Hepatocyte (in vitro differentiated cells): ENCODE data around the gene SIK3. TPM values are rescaled to one million over a fixed set of nuclear protein-coding genes. Genes with fewer than 3 reads are reported as not detected.

Experiments
- DNase-seq: peaks from one replicate; pipeline ENCODE4 v3.0.0-alpha.2; 2016; ENCODE audit warnings: low spot score
- H2AFZ ChIP-seq: fragments of 200-600 bp; sonication (generic); 2 replicates; pipeline ENCODE4 v1.6.0; 2016; ENCODE audit warnings: antibody characterized with exemption, mild to moderate bottlenecking
- H3K27ac ChIP-seq: fragments of 200-600 bp; sonication (generic); 2 replicates; pipeline ENCODE4 v1.5.1; 2016; ENCODE audit warnings: mild to moderate bottlenecking
- H3K27me3 ChIP-seq: fragments of 200-600 bp; sonication (generic); 2 replicates; pipeline ENCODE4 v1.6.1; 2016
- H3K36me3 ChIP-seq: fragments of 200-600 bp; sonication (generic); replicated peaks from 2 replicates; pipeline ENCODE4 v1.5.1; 2016; ENCODE audit warnings: low read depth; ENCODE audit not compliant: insufficient read depth
- H3K4me1 ChIP-seq: fragments of 200-600 bp; sonication (generic); 2 replicates; pipeline ENCODE4 v1.5.1; 2016; ENCODE audit warnings: mild to moderate bottlenecking, moderate library complexity; ENCODE audit not compliant: insufficient read depth
- H3K4me2 ChIP-seq: fragments of 200-600 bp; sonication (generic); 2 replicates; pipeline ENCODE4 v1.6.0; 2016
- H3K4me3 ChIP-seq: fragments of 200-600 bp; sonication (generic); 2 replicates; pipeline ENCODE4 v1.5.1; 2016; ENCODE audit warnings: mild to moderate bottlenecking
- H3K79me2 ChIP-seq: fragments of 200-600 bp; sonication (generic); 2 replicates; pipeline ENCODE4 v1.6.0; 2017; ENCODE audit warnings: mild to moderate bottlenecking
- H3K9me2 ChIP-seq: fragments of 200-600 bp; sonication (generic); replicated peaks from 2 replicates; pipeline ENCODE4 v1.6.0; 2017; ENCODE audit warnings: mild to moderate bottlenecking; ENCODE audit not compliant: insufficient read depth
- H3K9me3 ChIP-seq: fragments of 200-600 bp; sonication (generic); 2 replicates; pipeline ENCODE4 v1.5.1; 2016; ENCODE audit warnings: low read depth, mild to moderate bottlenecking
- H4K20me1 ChIP-seq: fragments of 200-600 bp; sonication (generic); 2 replicates; pipeline ENCODE4 v1.6.0; 2016; ENCODE audit warnings: mild to moderate bottlenecking; ENCODE audit not compliant: insufficient read depth, poor library complexity, severe bottlenecking
- CTCF ChIP-seq: fragments of 200-600 bp; sonication (generic); IDR thresholded peaks from 2 replicates; pipeline ENCODE4 v1.5.1; 2016; ENCODE audit warnings: antibody characterized with exemption, mild to moderate bottlenecking; ENCODE audit not compliant: poor library complexity
- EZH2 ChIP-seq: fragments of 200-600 bp; sonication (generic); IDR thresholded peaks from 2 replicates; pipeline ENCODE4 v1.6.1; 2016; ENCODE audit warnings: antibody characterized with exemption, mild to moderate bottlenecking, borderline replicate concordance
- EZH2phosphoT487 ChIP-seq: fragments of 200-600 bp; sonication (generic); IDR thresholded peaks from one replicate; pipeline ENCODE4 v1.6.1; 2018; ENCODE audit warnings: antibody characterized with exemption, mild to moderate bottlenecking, low read depth, moderate library complexity; ENCODE audit not compliant: unreplicated experiment, severe bottlenecking
- WGBS: methylation state at CpG from one replicate; pipeline ENCODE4 v1.1.6; 2016; ENCODE audit warnings: low lambda C conversion rate; ENCODE audit errors: missing lambda C conversion rate; 5-methylcytosine and 5-hydroxymethylcytosine counted together
- polyA plus RNA-seq: library from polyadenylated mRNA; unstranded; fragments of >200 nt; fragmentation: Nextera tagmentation; extraction: Ambion mirVana; gene quantifications from 2 replicates; pipeline ENCODE4 v1.2.1, GENCODE V29; 2016
- total RNA-seq: library from RNA; depleted of rRNA; stranded (reverse); fragments of >200 nt; gene quantifications from 2 replicates; pipeline ENCODE4 v1.2.3, GENCODE V29; 2014

SIK3 gene
- total and polyA plus RNA-seq, 2 experiments from 2014 or later = 15.8 to 17.7 TPM

- DNase-seq = peak; percentile 10
- peak overlapping the region; percentile 39 for H3K4me2 ChIP-seq
- no peaks in the 10 kb centered on the region for H3K9me3 ChIP-seq
- no peaks in the 10 kb centered on the region for H3K36me3 ChIP-seq
- H2AFZ ChIP-seq = no peak overlapping the region
- 38% methylated on average over 4 of the region's 4 CpGs for WGBS
- no peaks in the 10 kb centered on the region for H3K27me3 ChIP-seq
- H3K9me2 ChIP-seq = no peaks in the 10 kb centered on the region
- no peak overlapping the region for H3K27ac ChIP-seq
- H3K4me3 ChIP-seq = no peak overlapping the region
- H3K4me1 ChIP-seq = peaks cover 11% of the 10 kb centered on the region
- peaks cover 3% of the 10 kb centered on the region for H3K79me2 ChIP-seq
- no peaks in the 10 kb centered on the region for H4K20me1 ChIP-seq
- TF ChIP-seq CTCF (no peak), EZH2 (no peak), EZH2phosphoT487 (no peak)
These were observed 168.1 kb downstream of the SIK3 start for GRCh38 chr11:116930177-116930576.

GRCh38 chr11:116929414-116930090, 168.7 kb downstream of the SIK3 start:
- Histone ChIP-seq H3K4me1 (peaks cover 11% of the 10 kb centered on the region), H3K27ac (no peak overlapping the region), H2AFZ (no peak overlapping the region), H3K79me2 (peaks cover 3% of the 10 kb centered on the region), H3K4me3 (no peak overlapping the region), H3K9me2 (no peaks in the 10 kb centered on the region), H3K9me3 (no peaks in the 10 kb centered on the region), H3K36me3 (no peaks in the 10 kb centered on the region), H3K27me3 (no peaks in the 10 kb centered on the region), H3K4me2 (peak overlapping the region; percentile 39), H4K20me1 (no peaks in the 10 kb centered on the region)
- DNase-seq = no peak
- 58% methylated on average over 6 of the region's 6 CpGs for WGBS
- TF ChIP-seq EZH2phosphoT487 (no peak), EZH2 (no peak), CTCF (no peak)

GRCh38 chr11:116928845-116929244, 169.4 kb downstream of the SIK3 start:
- Histone ChIP-seq H3K79me2 (peaks cover 3% of the 10 kb centered on the region), H3K4me2 (no peak overlapping the region), H3K27me3 (no peaks in the 10 kb centered on the region), H4K20me1 (no peaks in the 10 kb centered on the region), H3K36me3 (no peaks in the 10 kb centered on the region), H3K9me2 (no peaks in the 10 kb centered on the region), H3K4me3 (no peak overlapping the region), H3K4me1 (peaks cover 11% of the 10 kb centered on the region), H3K27ac (no peak overlapping the region), H2AFZ (no peak overlapping the region), H3K9me3 (no peaks in the 10 kb centered on the region)
- no peak for DNase-seq
- TF ChIP-seq EZH2 (no peak), CTCF (no peak), EZH2phosphoT487 (no peak)
- 64% methylated on average over 5 of the region's 5 CpGs for WGBS
